HL-60 (cell line): ENCODE data around the gene DPH3.

Source experiments
- TF ChIP-seq, protein P1 (sequence below): IDR thresholded peaks from one replicate; pipeline ENCODE4 v1.5.1; 2011; ENCODE audit warnings: low read length, control low read depth, inconsistent platforms; ENCODE audit not compliant: insufficient read depth
- TF ChIP-seq, protein P2 (sequence below): IDR thresholded peaks from 2 replicates; pipeline ENCODE4 v1.6.1; 2012; ENCODE audit warnings: low read depth; ENCODE audit not compliant: insufficient replicate concordance

DNA sequence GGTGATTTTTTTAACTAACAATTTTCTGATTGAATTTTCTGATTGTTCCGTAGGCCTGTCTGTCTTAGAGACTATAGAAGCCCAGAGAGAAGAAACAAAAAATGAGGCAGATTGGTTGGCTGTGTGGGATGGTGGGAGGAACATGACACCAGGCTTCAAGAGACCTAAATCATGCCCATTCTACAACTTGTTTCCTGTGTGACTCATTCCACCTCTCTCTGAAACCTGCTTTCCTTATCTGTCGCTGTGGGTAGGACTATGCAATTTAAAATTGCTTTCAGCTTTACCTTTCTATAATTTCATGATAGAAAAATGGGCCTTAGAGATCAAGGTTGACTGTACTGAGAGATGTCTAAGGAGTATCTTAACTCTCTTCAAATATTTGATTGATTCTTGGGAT, 44.8 kb upstream of the DPH3 start:
- TF ChIP-seq, protein P1, sequence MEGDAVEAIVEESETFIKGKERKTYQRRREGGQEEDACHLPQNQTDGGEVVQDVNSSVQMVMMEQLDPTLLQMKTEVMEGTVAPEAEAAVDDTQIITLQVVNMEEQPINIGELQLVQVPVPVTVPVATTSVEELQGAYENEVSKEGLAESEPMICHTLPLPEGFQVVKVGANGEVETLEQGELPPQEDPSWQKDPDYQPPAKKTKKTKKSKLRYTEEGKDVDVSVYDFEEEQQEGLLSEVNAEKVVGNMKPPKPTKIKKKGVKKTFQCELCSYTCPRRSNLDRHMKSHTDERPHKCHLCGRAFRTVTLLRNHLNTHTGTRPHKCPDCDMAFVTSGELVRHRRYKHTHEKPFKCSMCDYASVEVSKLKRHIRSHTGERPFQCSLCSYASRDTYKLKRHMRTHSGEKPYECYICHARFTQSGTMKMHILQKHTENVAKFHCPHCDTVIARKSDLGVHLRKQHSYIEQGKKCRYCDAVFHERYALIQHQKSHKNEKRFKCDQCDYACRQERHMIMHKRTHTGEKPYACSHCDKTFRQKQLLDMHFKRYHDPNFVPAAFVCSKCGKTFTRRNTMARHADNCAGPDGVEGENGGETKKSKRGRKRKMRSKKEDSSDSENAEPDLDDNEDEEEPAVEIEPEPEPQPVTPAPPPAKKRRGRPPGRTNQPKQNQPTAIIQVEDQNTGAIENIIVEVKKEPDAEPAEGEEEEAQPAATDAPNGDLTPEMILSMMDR = no peak
- TF ChIP-seq, protein P2, sequence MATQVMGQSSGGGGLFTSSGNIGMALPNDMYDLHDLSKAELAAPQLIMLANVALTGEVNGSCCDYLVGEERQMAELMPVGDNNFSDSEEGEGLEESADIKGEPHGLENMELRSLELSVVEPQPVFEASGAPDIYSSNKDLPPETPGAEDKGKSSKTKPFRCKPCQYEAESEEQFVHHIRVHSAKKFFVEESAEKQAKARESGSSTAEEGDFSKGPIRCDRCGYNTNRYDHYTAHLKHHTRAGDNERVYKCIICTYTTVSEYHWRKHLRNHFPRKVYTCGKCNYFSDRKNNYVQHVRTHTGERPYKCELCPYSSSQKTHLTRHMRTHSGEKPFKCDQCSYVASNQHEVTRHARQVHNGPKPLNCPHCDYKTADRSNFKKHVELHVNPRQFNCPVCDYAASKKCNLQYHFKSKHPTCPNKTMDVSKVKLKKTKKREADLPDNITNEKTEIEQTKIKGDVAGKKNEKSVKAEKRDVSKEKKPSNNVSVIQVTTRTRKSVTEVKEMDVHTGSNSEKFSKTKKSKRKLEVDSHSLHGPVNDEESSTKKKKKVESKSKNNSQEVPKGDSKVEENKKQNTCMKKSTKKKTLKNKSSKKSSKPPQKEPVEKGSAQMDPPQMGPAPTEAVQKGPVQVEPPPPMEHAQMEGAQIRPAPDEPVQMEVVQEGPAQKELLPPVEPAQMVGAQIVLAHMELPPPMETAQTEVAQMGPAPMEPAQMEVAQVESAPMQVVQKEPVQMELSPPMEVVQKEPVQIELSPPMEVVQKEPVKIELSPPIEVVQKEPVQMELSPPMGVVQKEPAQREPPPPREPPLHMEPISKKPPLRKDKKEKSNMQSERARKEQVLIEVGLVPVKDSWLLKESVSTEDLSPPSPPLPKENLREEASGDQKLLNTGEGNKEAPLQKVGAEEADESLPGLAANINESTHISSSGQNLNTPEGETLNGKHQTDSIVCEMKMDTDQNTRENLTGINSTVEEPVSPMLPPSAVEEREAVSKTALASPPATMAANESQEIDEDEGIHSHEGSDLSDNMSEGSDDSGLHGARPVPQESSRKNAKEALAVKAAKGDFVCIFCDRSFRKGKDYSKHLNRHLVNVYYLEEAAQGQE = no peak
